MM.1S (cell line): ENCODE measurements around the gene KCNB1.

ENCODE experiments used
- CTCF ChIP-seq: fragments of 300-600 bp; sonication (generic); IDR thresholded peaks from 2 replicates; pipeline ENCODE4 v1.5.1; 2016; ENCODE audit warnings: antibody characterized with exemption, low read length, mixed read lengths
- EZH2phosphoT487 ChIP-seq: fragments of 300-600 bp; sonication (generic); IDR thresholded peaks from 2 replicates; pipeline ENCODE4 v1.6.1; 2018; ENCODE audit warnings: antibody characterized with exemption, low read length

GRCh38 chr20:49482621-49483017, at the start of gene KCNB1:
- TF ChIP-seq CTCF = no peak
- no peak for TF ChIP-seq EZH2phosphoT487
